Parietal lobe (tissue), 1 donor: ENCODE data around the gene KLK11. TPM values are rescaled to one million over a fixed set of nuclear protein-coding genes. Genes with fewer than 3 reads are reported as not detected.

Source experiments
- total RNA-seq: library from RNA; depleted of rRNA; stranded (reverse); fragments of >200 nt; gene quantifications from one replicate; pipeline ENCODE4 v1.2.3, GENCODE V29; 2014

Gene KLK11
- not detected for total RNA-seq

GRCh38 chr19:51026554-51026831 lies at the start of gene KLK11:
TSS of gene KLK11 (minus strand) at chr19:51026616. CDS start at chr19:51025631, 985 bp downstream.

GRCh38 chr19:51064534-51065220 lies 38.3 kb upstream of the KLK11 start, which contains the start of gene KLK13:
TSS of gene KLK13 (minus strand) at chr19:51065092. CDS start at chr19:51065067, 25 bp downstream.

GRCh38 chr19:51034704-51035103 lies 8.3 kb upstream of the KLK11 start, which contains the start of gene KLK12:
TSS of gene KLK12 (minus strand) at chr19:51035002. CDS start at chr19:51034621, 381 bp downstream.

GRCh38 chr19:51019544-51019925 lies 6.9 kb downstream of the KLK11 start, which contains the start of gene KLK10:
TSS of gene KLK10 (minus strand) at chr19:51019709. CDS start at chr19:51019130, 579 bp downstream.

GRCh38 chr19:51001515-51001914 lies 24.9 kb downstream of the KLK11 start, which contains the start of gene KLK8:
TSS of gene KLK8 (minus strand) at chr19:51001604. CDS start at chr19:51001167, 437 bp downstream.

GRCh38 chr19:50983625-50984292 lies 42.7 kb downstream of the KLK11 start, which contains the start of gene KLK7:
TSS of gene KLK7 (minus strand) at chr19:50983917. CDS start at chr19:50982399, 1,518 bp downstream.

Other genes with a start within 250 kb of the KLK11 start
- gene ACP4, start 236.2 kb downstream of the KLK11 start, total RNA-seq, result not detected
- not detected for gene KLK1, start 202.8 kb downstream of the KLK11 start, total RNA-seq
- not detected for gene KLK15, start 193.0 kb downstream of the KLK11 start, total RNA-seq
- gene KLK3, start 171.7 kb downstream of the KLK11 start, total RNA-seq, result not detected
- not detected for gene KLK2, start 153.2 kb downstream of the KLK11 start, total RNA-seq
- gene KLK4, start 115.2 kb downstream of the KLK11 start, total RNA-seq, result not detected
- gene KLK5, start 73.6 kb downstream of the KLK11 start, total RNA-seq, result not detected
- gene KLK6, start 57.0 kb downstream of the KLK11 start, total RNA-seq, result not detected
- gene KLK7, start 42.7 kb downstream of the KLK11 start, total RNA-seq, result not detected
- not detected for gene KLK8, start 25.0 kb downstream of the KLK11 start, total RNA-seq
- not detected for gene KLK10, start 6.9 kb downstream of the KLK11 start, total RNA-seq
- not detected for gene KLK12, start 8.4 kb upstream of the KLK11 start, total RNA-seq
- not detected for gene KLK13, start 38.5 kb upstream of the KLK11 start, total RNA-seq
- 0.63 TPM for gene KLK14, start 56.3 kb upstream of the KLK11 start, total RNA-seq
- 6.6 TPM for gene CTU1, start 81.8 kb upstream of the KLK11 start, total RNA-seq
- gene SIGLEC9, start 98.3 kb upstream of the KLK11 start, total RNA-seq, result 0.31 TPM
- not detected for gene SIGLEC7, start 115.7 kb upstream of the KLK11 start, total RNA-seq
- gene CD33, start 198.5 kb upstream of the KLK11 start, total RNA-seq, result 0.63 TPM
- gene SIGLECL1, start 224.5 kb upstream of the KLK11 start, total RNA-seq, result not detected